ENCODE measurements around the gene HDDC2.

HDDC2 gene

GRCh38 chr6:125262016-125263013 is 39.5 kb downstream of the HDDC2 start:
- H3K27ac ChIP-seq: no peak overlapping the region
- H3K27me3 ChIP-seq (ENCODE audit: insufficient read depth, low read depth): no peaks in the 10 kb centered on the region
- no peak overlapping the region for H2AFZ ChIP-seq (ENCODE audit: low read depth)
- H3K4me3 ChIP-seq (IDR thresholded peaks at IDR 0.05; ENCODE audit: insufficient read depth, low read depth, low read length): no peak overlapping the region
- TF ChIP-seq CTCF (conservative IDR thresholded peaks at IDR 0.05; ENCODE audit: low read depth, low read length): no peak
- no peaks in the 10 kb centered on the region for H3K4me1 ChIP-seq (ENCODE audit: low read depth, poor library complexity, severe bottlenecking)
- H4K20me1 ChIP-seq (ENCODE audit: insufficient read depth): no peaks in the 10 kb centered on the region
- H3K36me3 ChIP-seq (ENCODE audit: insufficient read depth): no peaks in the 10 kb centered on the region
- H3K79me2 ChIP-seq (ENCODE audit: insufficient read depth, low read depth): no peaks in the 10 kb centered on the region
- no peak overlapping the region for H3K9ac ChIP-seq
- H3K4me2 ChIP-seq: no peak overlapping the region

- Histone ChIP-seq H3K27ac (no peak overlapping the region), H3K79me2 (ENCODE audit: insufficient read depth, low read depth) (no peaks in the 10 kb centered on the region), H3K4me1 (ENCODE audit: low read depth, poor library complexity, severe bottlenecking) (no peaks in the 10 kb centered on the region), H3K4me3 (IDR thresholded peaks at IDR 0.05; ENCODE audit: insufficient read depth, low read depth, low read length) (no peak overlapping the region), H4K20me1 (ENCODE audit: insufficient read depth) (no peaks in the 10 kb centered on the region), H3K4me2 (no peak overlapping the region), H3K9ac (no peak overlapping the region), H3K36me3 (ENCODE audit: insufficient read depth) (no peaks in the 10 kb centered on the region), H3K27me3 (ENCODE audit: insufficient read depth, low read depth) (no peaks in the 10 kb centered on the region), H2AFZ (ENCODE audit: low read depth) (no peak overlapping the region)
- TF ChIP-seq CTCF (conservative IDR thresholded peaks at IDR 0.05; ENCODE audit: low read depth, low read length): no peak
These were observed 42.4 kb downstream of the HDDC2 start for GRCh38 chr6:125259354-125259736.

GRCh38 chr6:125258651-125259353 is 43.0 kb downstream of the HDDC2 start:
- no peak for TF ChIP-seq CTCF (conservative IDR thresholded peaks at IDR 0.05; ENCODE audit: low read depth, low read length)

GRCh38 chr6:125257351-125257750 is 44.4 kb downstream of the HDDC2 start:
- Histone ChIP-seq H3K79me2 (ENCODE audit: insufficient read depth, low read depth) (no peaks in the 10 kb centered on the region), H3K9ac (no peak overlapping the region), H3K36me3 (ENCODE audit: insufficient read depth) (no peaks in the 10 kb centered on the region), H3K27ac (no peak overlapping the region), H3K4me1 (ENCODE audit: low read depth, poor library complexity, severe bottlenecking) (no peaks in the 10 kb centered on the region), H3K4me2 (no peak overlapping the region), H4K20me1 (ENCODE audit: insufficient read depth) (no peaks in the 10 kb centered on the region), H3K4me3 (IDR thresholded peaks at IDR 0.05; ENCODE audit: insufficient read depth, low read depth, low read length) (no peak overlapping the region), H3K27me3 (ENCODE audit: insufficient read depth, low read depth) (no peaks in the 10 kb centered on the region), H2AFZ (ENCODE audit: low read depth) (no peak overlapping the region)
- no peak for TF ChIP-seq CTCF (conservative IDR thresholded peaks at IDR 0.05; ENCODE audit: low read depth, low read length)

More at GRCh38 chr6:125258651-125259353, 43.0 kb downstream of the HDDC2 start:
- no peaks in the 10 kb centered on the region for H3K36me3 ChIP-seq (ENCODE audit: insufficient read depth)
- H2AFZ ChIP-seq (ENCODE audit: low read depth): no peak overlapping the region
- H3K9ac ChIP-seq: no peak overlapping the region
- no peaks in the 10 kb centered on the region for H4K20me1 ChIP-seq (ENCODE audit: insufficient read depth)
- H3K4me1 ChIP-seq (ENCODE audit: low read depth, poor library complexity, severe bottlenecking): no peaks in the 10 kb centered on the region
- H3K4me3 ChIP-seq (IDR thresholded peaks at IDR 0.05; ENCODE audit: insufficient read depth, low read depth, low read length): no peak overlapping the region
- H3K79me2 ChIP-seq (ENCODE audit: insufficient read depth, low read depth): no peaks in the 10 kb centered on the region
- H3K27ac ChIP-seq: no peak overlapping the region
- no peak overlapping the region for H3K4me2 ChIP-seq
- H3K27me3 ChIP-seq (ENCODE audit: insufficient read depth, low read depth): no peaks in the 10 kb centered on the region

All from KMS-11 (cell line).